B cell (primary cell): ENCODE measurements around the gene KRTAP5-9. TPM values are rescaled to one million over a fixed set of nuclear protein-coding genes. Genes with fewer than 3 reads are reported as not detected.

ENCODE experiments used
- ATAC-seq: fragments of 200-7000 bp; cut with Tn5 transposase; one replicate; pipeline ENCODE4 v1.10.0; 2021; ENCODE audit warnings: low read depth, mild to moderate bottlenecking, moderate number of reproducible peaks, moderate library complexity
- CTCF ChIA-PET: fragments of 350-600 bp; sonication (Branson Sonifier 250); formaldehyde crosslinking; loops from one replicate; lab custom pipeline; 2021; ENCODE audit warnings: antibody characterized with exemption, inconsistent platforms; lab: Charles Lee
- POLR2A ChIA-PET: fragments of 350-600 bp; sonication (Branson Sonifier 250); formaldehyde crosslinking; loops from one replicate; lab custom pipeline; 2021; ENCODE audit warnings: antibody characterized with exemption; lab: Charles Lee
- DNase-seq: peaks from one replicate; pipeline ENCODE4 v3.0.0; 2013
- H2AFZ ChIP-seq: 2 replicates; pipeline ENCODE4 v1.6.1; 2012; ENCODE audit warnings: mild to moderate bottlenecking, low read depth, low read length; ENCODE audit not compliant: insufficient read depth, poor library complexity, severe bottlenecking
- H3K27ac ChIP-seq, 2 donors: 1 replicate in 1 of 2; 2 replicates in 1 of 2; pipeline ENCODE4 v1.5.1; 2012 to 2013; ENCODE audit warnings: low read length in 2 of 2, mild to moderate bottlenecking in 2 of 2, moderate library complexity in 1 of 2
- H3K27me3 ChIP-seq, 4 experiments: fragments of 200-600 bp in 1 of 4; sonication (generic) in 1 of 4; replicated peaks in 1 of 4; 1 replicate in 2 of 4; 2 replicates in 2 of 4; pipeline versions ENCODE4 v1.6.1 to v1.7.0; 2013 to 2016; ENCODE audit warnings: low read length in 3 of 4, mild to moderate bottlenecking in 2 of 4, mixed read lengths in 1 of 4, moderate library complexity in 1 of 4; ENCODE audit not compliant: insufficient read depth in 4 of 4, control insufficient read depth in 3 of 4; ENCODE audit errors: control extremely low read depth in 1 of 4
- H3K36me3 ChIP-seq, 2 experiments: replicated peaks in 1 of 2; 1 replicate in 1 of 2; 2 replicates in 1 of 2; pipeline versions ENCODE4 v1.6.1 to v1.7.1; 2013; ENCODE audit warnings: low read length in 1 of 2; ENCODE audit not compliant: insufficient read depth in 2 of 2, control insufficient read depth in 1 of 2; ENCODE audit errors: control extremely low read depth in 1 of 2, extremely low read depth in 1 of 2
- H3K4me1 ChIP-seq, 2 donors: fragments of 200-600 bp in 1 of 2; sonication (generic) in 1 of 2; 1 replicate in 1 of 2; 2 replicates in 1 of 2; pipeline versions ENCODE4 v1.5.1 to v1.6.1; 2013 to 2017; ENCODE audit warnings: low read length in 2 of 2; ENCODE audit not compliant: control insufficient read depth in 2 of 2, insufficient read depth in 2 of 2
- H3K4me2 ChIP-seq: replicated peaks from 2 replicates; pipeline ENCODE3; 2012; ENCODE audit warnings: mild to moderate bottlenecking, low read depth, low read length; ENCODE audit not compliant: poor library complexity, severe bottlenecking
- H3K4me3 ChIP-seq, 5 experiments: fragments of 200-600 bp in 1 of 5; sonication (generic) in 1 of 5; 1 replicate in 3 of 5; 2 replicates in 2 of 5; pipeline versions ENCODE4 v1.5.1 to v1.7.0; 2011 to 2016; ENCODE audit warnings: low read length in 4 of 5, mild to moderate bottlenecking in 4 of 5, low read depth in 2 of 5, control low read depth in 1 of 5, moderate library complexity in 1 of 5; ENCODE audit not compliant: insufficient read depth in 1 of 5; ENCODE audit errors: control extremely low read depth in 1 of 5, extremely low read depth in 1 of 5
- H3K79me2 ChIP-seq: fragments of 200-600 bp; sonication (generic); one replicate; pipeline ENCODE4 v1.6.0; 2016; ENCODE audit warnings: low read length; ENCODE audit not compliant: control insufficient read depth, insufficient read depth
- H3K9ac ChIP-seq: fragments of 200-600 bp; sonication (generic); 2 replicates; pipeline ENCODE4 v1.6.1; 2017; ENCODE audit warnings: mild to moderate bottlenecking, low read length, moderate library complexity
- H3K9me3 ChIP-seq, 3 donors: one replicate each; pipeline versions ENCODE4 v1.6.1 to v1.7.1; 2013; ENCODE audit warnings: low read length in 2 of 3; ENCODE audit not compliant: control insufficient read depth in 2 of 3, insufficient read depth in 1 of 3; ENCODE audit errors: control extremely low read depth in 1 of 3
- H4K20me1 ChIP-seq: 2 replicates; pipeline ENCODE4 v1.6.0; 2012; ENCODE audit warnings: mild to moderate bottlenecking, low read length; ENCODE audit not compliant: insufficient read depth, control insufficient read depth, poor library complexity, severe bottlenecking
- H3K27ac Mint-ChIP-seq: one replicate; pipeline ENCODE4 v1.8.0; 2021; ENCODE audit warnings: mixed read lengths
- H3K27me3 Mint-ChIP-seq: one replicate; pipeline ENCODE4 v1.8.0; 2021; ENCODE audit warnings: mixed read lengths
- H3K4me1 Mint-ChIP-seq: one replicate; pipeline ENCODE4 v1.8.0; 2021; ENCODE audit warnings: mixed read lengths
- H3K4me3 Mint-ChIP-seq: one replicate; pipeline ENCODE4 v1.8.0; 2021; ENCODE audit warnings: mixed read lengths
- H3K9me3 Mint-ChIP-seq: one replicate; pipeline ENCODE4 v1.8.0; 2022; ENCODE audit warnings: mixed read lengths; ENCODE audit not compliant: insufficient read depth
- EZH2 ChIP-seq: IDR thresholded peaks from 2 replicates; pipeline ENCODE4 v1.6.1; 2012; ENCODE audit warnings: borderline replicate concordance, low read depth, mild to moderate bottlenecking, moderate library complexity, low read length; ENCODE audit not compliant: insufficient read depth, poor library complexity, severe bottlenecking
- WGBS: methylation state at CpG from one replicate; pipeline ENCODE4 v1.1.5; 2013; ENCODE audit warnings: missing lambda C conversion rate; ENCODE audit not compliant: insufficient coverage; 5-methylcytosine and 5-hydroxymethylcytosine counted together
- intact Hi-C: fragments of 100-400 bp; cut with micrococcal nuclease; formaldehyde crosslinking; loops from one replicate; pipeline ENCODE4 v1.10.0; 2022
- polyA plus RNA-seq: library from polyadenylated mRNA; depleted of rRNA; stranded (reverse); fragments of >200 nt; gene quantifications from 2 replicates; pipeline ENCODE4 v1.2.3, GENCODE V29; 2012
- total RNA-seq, 2 donors: library from RNA; stranded (reverse); fragments of 120-200 nt in 1 of 2; gene quantifications; 1 replicate in 1 of 2; 2 replicates in 1 of 2; pipeline versions ENCODE4 v1.2.3 to v1.2.4, GENCODE V29; 2013 to 2022
- TF ChIP-seq, protein P1 (sequence below): fragments of 200-600 bp; IDR thresholded peaks from one replicate; pipeline ENCODE4 v1.8.0; 2022; ENCODE audit warnings: antibody characterized with exemption, mild to moderate bottlenecking

KRTAP5-9 gene
- total and polyA plus RNA-seq, 2 donors (not counting 1 experiment from before 2014, with no cell fraction given): 0.34 to 0.95 TPM

DNA sequence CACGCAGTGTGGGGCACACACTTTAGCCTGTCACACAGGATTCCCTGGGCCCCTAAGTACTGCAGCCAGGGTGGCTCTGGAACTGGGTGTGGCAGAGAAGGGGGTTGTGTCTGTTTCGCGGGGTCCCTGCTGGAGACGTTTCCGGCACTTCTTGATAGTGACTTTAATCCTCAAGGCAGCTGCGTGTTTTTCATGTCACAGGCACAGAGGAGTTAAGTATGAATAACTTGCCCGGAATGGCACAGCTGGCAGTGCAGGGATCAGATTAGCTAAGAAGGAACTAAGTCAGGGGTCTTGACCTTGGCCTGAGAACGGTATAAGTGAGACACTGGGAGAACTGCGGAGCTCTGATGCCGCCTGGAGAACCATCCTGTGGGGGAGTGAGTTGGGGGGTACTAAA, 28.7 kb upstream of the KRTAP5-9 start:
- Mint-ChIP-seq H3K4me3 (no peak overlapping the region), H3K9me3 (peaks cover 6% of the 10 kb centered on the region), H3K27ac (no peak overlapping the region), H3K27me3 (no peaks in the 10 kb centered on the region), H3K4me1 (no peaks in the 10 kb centered on the region)
- ChIA-PET CTCF (no interaction called here), POLR2A (no interaction called here)
- H3K79me2 ChIP-seq: no peaks in the 10 kb centered on the region
- no peak overlapping the region for H3K4me2 ChIP-seq
- no peak overlapping the region for H3K4me3 ChIP-seq
- no peaks in the 10 kb centered on the region for H3K36me3 ChIP-seq
- H3K27ac ChIP-seq: no peak overlapping the region
- peaks cover 0 to 6% (median 0%) of the 10 kb centered on the region in 3 donors for H3K9me3 ChIP-seq
- no peaks in the 10 kb centered on the region for H4K20me1 ChIP-seq
- H3K27me3 ChIP-seq: no peaks in the 10 kb centered on the region
- no peak for TF ChIP-seq EZH2
- TF ChIP-seq, protein P1, sequence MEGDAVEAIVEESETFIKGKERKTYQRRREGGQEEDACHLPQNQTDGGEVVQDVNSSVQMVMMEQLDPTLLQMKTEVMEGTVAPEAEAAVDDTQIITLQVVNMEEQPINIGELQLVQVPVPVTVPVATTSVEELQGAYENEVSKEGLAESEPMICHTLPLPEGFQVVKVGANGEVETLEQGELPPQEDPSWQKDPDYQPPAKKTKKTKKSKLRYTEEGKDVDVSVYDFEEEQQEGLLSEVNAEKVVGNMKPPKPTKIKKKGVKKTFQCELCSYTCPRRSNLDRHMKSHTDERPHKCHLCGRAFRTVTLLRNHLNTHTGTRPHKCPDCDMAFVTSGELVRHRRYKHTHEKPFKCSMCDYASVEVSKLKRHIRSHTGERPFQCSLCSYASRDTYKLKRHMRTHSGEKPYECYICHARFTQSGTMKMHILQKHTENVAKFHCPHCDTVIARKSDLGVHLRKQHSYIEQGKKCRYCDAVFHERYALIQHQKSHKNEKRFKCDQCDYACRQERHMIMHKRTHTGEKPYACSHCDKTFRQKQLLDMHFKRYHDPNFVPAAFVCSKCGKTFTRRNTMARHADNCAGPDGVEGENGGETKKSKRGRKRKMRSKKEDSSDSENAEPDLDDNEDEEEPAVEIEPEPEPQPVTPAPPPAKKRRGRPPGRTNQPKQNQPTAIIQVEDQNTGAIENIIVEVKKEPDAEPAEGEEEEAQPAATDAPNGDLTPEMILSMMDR: no peak
- H3K4me1 ChIP-seq: no peaks in the 10 kb centered on the region
- no peak overlapping the region for H3K9ac ChIP-seq
- 97% methylated on average over 9 of the region's 10 CpGs for WGBS
- DNase-seq: no peak
- no peak for ATAC-seq
- H2AFZ ChIP-seq: no peak overlapping the region
- intact Hi-C loops: no loop called here

- POLR2A ChIA-PET: no interaction called here
- H3K9me3 ChIP-seq: peaks cover 0 to 4% (median 0%) of the 10 kb centered on the region in 3 donors
- no peaks in the 10 kb centered on the region for H3K4me1 ChIP-seq
- no peak overlapping the region for H3K27ac ChIP-seq
- peaks cover 0 to 3% (median 0%) of the 10 kb centered on the region in 4 experiments for H3K27me3 ChIP-seq
- DNase-seq: no peak
- Mint-ChIP-seq H3K27me3 (peaks cover 11% of the 10 kb centered on the region), H3K4me1 (no peaks in the 10 kb centered on the region), H3K4me3 (no peak overlapping the region), H3K27ac (no peak overlapping the region), H3K9me3 (peaks cover 6% of the 10 kb centered on the region)
- no peak for ATAC-seq
- H3K36me3 ChIP-seq: no peaks in the 10 kb centered on the region
- no peaks in the 10 kb centered on the region for H3K79me2 ChIP-seq
- no peak overlapping the region for H2AFZ ChIP-seq
- H4K20me1 ChIP-seq: no peaks in the 10 kb centered on the region
- H3K9ac ChIP-seq: no peak overlapping the region
- TF ChIP-seq, protein P1: no peak
- TF ChIP-seq EZH2: no peak
- intact Hi-C loops: no loop called here
- 60% methylated on average over 2 of the region's 3 CpGs for WGBS
- H3K4me2 ChIP-seq: no peak overlapping the region
- CTCF ChIA-PET: interaction anchor here (0.8 kb wide), 1 partner anchor 18 kb away, joined by 3 read pairs; no protein-coding TSS in a partner anchor
- H3K4me3 ChIP-seq: no peak overlapping the region
Measured at GRCh38 chr11:71525188-71525937, 22.9 kb upstream of the KRTAP5-9 start.
